Keratinocyte (primary cell): ENCODE results near the gene TMEM220. TPM values are rescaled to one million over a fixed set of nuclear protein-coding genes. Genes with fewer than 3 reads are reported as not detected.

ENCODE experiments used
- DNase-seq: peaks from one replicate; pipeline ENCODE4 v3.0.0-alpha.2; 2011; ENCODE audit warnings: low read depth, missing footprints, low spot score
- FAIRE-seq: peaks from 2 replicates; lab custom pipeline; 2011; peaks lifted over from hg19 to GRCh38; lab: Jason Lieb, UNC
- H2AFZ ChIP-seq: 2 replicates; pipeline ENCODE4 v1.6.0; 2012; ENCODE audit warnings: low read length, control low read depth, inconsistent platforms; ENCODE audit not compliant: control insufficient read depth
- H3K27ac ChIP-seq: 2 replicates; pipeline ENCODE4 v1.5.1; 2011; ENCODE audit warnings: low read length; ENCODE audit not compliant: control insufficient read depth, insufficient read depth
- H3K27me3 ChIP-seq: 3 replicates; pipeline ENCODE4 v1.6.0; 2011; ENCODE audit warnings: low read length; ENCODE audit not compliant: control insufficient read depth, insufficient read depth; ENCODE audit errors: extremely low read depth
- H3K36me3 ChIP-seq, 2 experiments: 2 replicates in 1 of 2; 3 replicates in 1 of 2; pipeline ENCODE4 v1.5.1; 2011; ENCODE audit warnings: low read length in 2 of 2, mild to moderate bottlenecking in 1 of 2; ENCODE audit not compliant: control insufficient read depth in 2 of 2, insufficient read depth in 2 of 2; ENCODE audit errors: extremely low read depth in 1 of 2
- H3K4me1 ChIP-seq: 3 replicates; pipeline ENCODE4 v1.5.1; 2011; ENCODE audit warnings: low read length; ENCODE audit not compliant: control insufficient read depth, insufficient read depth; ENCODE audit errors: extremely low read depth
- H3K4me2 ChIP-seq: 3 replicates; pipeline ENCODE4 v1.6.0; 2011; ENCODE audit warnings: low read depth, low read length; ENCODE audit not compliant: control insufficient read depth, insufficient read depth; ENCODE audit errors: extremely low read depth
- H3K4me3 ChIP-seq, 3 experiments: fragments of 200-600 bp in 1 of 3; sonication (generic) in 1 of 3; 2 replicates in 2 of 3; 3 replicates in 1 of 3; pipeline ENCODE4 v1.5.1; 2011 to 2016; ENCODE audit warnings: low read length in 3 of 3, mild to moderate bottlenecking in 3 of 3, control low read depth in 2 of 3, inconsistent platforms in 1 of 3, low read depth in 1 of 3, mixed read lengths in 1 of 3, mixed run types in 1 of 3, moderate library complexity in 1 of 3; ENCODE audit not compliant: control insufficient read depth in 2 of 3, insufficient read depth in 2 of 3; ENCODE audit errors: extremely low read depth in 1 of 3
- H3K79me2 ChIP-seq: 2 replicates; pipeline ENCODE4 v1.6.0; 2012; ENCODE audit warnings: low read length; ENCODE audit not compliant: control insufficient read depth, insufficient read depth
- H3K9ac ChIP-seq: 3 replicates; pipeline ENCODE4 v1.6.0; 2011; ENCODE audit warnings: low read length; ENCODE audit not compliant: control insufficient read depth, insufficient read depth; ENCODE audit errors: extremely low read depth
- H3K9me1 ChIP-seq: 3 replicates; pipeline ENCODE4 v1.6.0; 2011; ENCODE audit warnings: low read length; ENCODE audit not compliant: control insufficient read depth, insufficient read depth; ENCODE audit errors: extremely low read depth
- H3K9me3 ChIP-seq: 2 replicates; pipeline ENCODE4 v1.5.1; 2012; ENCODE audit warnings: low read depth, low read length; ENCODE audit not compliant: control insufficient read depth
- H4K20me1 ChIP-seq: 3 replicates; pipeline ENCODE4 v1.6.0; 2011; ENCODE audit warnings: low read length; ENCODE audit not compliant: control insufficient read depth, insufficient read depth; ENCODE audit errors: extremely low read depth
- CTCF ChIP-seq, 3 experiments: IDR thresholded peaks in 1 of 3; conservative IDR thresholded peaks in 1 of 3; optimal IDR thresholded peaks in 1 of 3; 2 replicates in 2 of 3; 3 replicates in 1 of 3; pipeline versions ENCODE3 to v1.5.1; 2011; ENCODE audit warnings: low read length in 3 of 3, mild to moderate bottlenecking in 3 of 3, moderate library complexity in 2 of 3, control low read depth in 1 of 3, inconsistent platforms in 1 of 3; ENCODE audit not compliant: insufficient read depth in 2 of 3; ENCODE audit errors: extremely low read depth in 1 of 3
- EZH2 ChIP-seq: IDR thresholded peaks from one replicate; pipeline ENCODE4 v1.6.1; 2012; ENCODE audit warnings: inconsistent platforms, mild to moderate bottlenecking, low read length, moderate library complexity
- dilution Hi-C: fragments of 300-500 bp; cut with MboI; formaldehyde crosslinking; loops from one replicate; pipeline ENCODE4 v1.7.0; 2020; ENCODE audit warnings: low sequenced_read_pairs; ENCODE audit not compliant: extremely low pct_ligation_motif_present
- polyA plus RNA-seq, 5 experiments: library from polyadenylated mRNA; depleted of rRNA in 3 of 5; stranded (reverse) in 3 of 5; stranded (forward) in 1 of 5; unstranded in 1 of 5; fragments of >200 nt; gene quantifications; 1 replicate in 1 of 5; 2 replicates in 3 of 5; 3 replicates in 1 of 5; pipeline versions ENCODE4 v1.2.1 to v1.2.3, GENCODE V29; 2011 to 2012; ENCODE audit warnings: missing spikeins in 2 of 5, low read depth in 1 of 5, low replicate concordance in 1 of 5

Gene TMEM220
- polyA plus RNA-seq, 1 donor (not counting 4 experiments of a cell fraction or from before 2014, with no cell fraction given): 3.3 TPM

- H3K27ac ChIP-seq: no peak overlapping the region
- dilution Hi-C loops: no loop called here
- no peak overlapping the region for H3K4me3 ChIP-seq
- H3K79me2 ChIP-seq: peaks cover 17% of the 10 kb centered on the region
- H3K9me3 ChIP-seq: no peaks in the 10 kb centered on the region
- DNase-seq (no peak), FAIRE-seq (no peak)
- H3K9ac ChIP-seq: no peak overlapping the region
- no peaks in the 10 kb centered on the region for H3K27me3 ChIP-seq
- peaks cover 6% of the 10 kb centered on the region for H3K4me1 ChIP-seq
- no peak overlapping the region for H2AFZ ChIP-seq
- no peak for TF ChIP-seq CTCF (optimal IDR thresholded peaks at IDR 0.05 in 1 of 3, IDR thresholded peaks at IDR 0.05 in 1 of 3, conservative IDR thresholded peaks at IDR 0.05 in 1 of 3; ENCODE audit: extremely low read depth in 1 of 3, insufficient read depth in 2 of 3, low read length in 3 of 3)
- no peak for TF ChIP-seq EZH2
- no peaks in the 10 kb centered on the region for H4K20me1 ChIP-seq
- H3K4me2 ChIP-seq: no peak overlapping the region
- no peaks in the 10 kb centered on the region for H3K9me1 ChIP-seq
- peaks cover 13 to 15% of the 10 kb centered on the region in 2 experiments for H3K36me3 ChIP-seq
Observed at GRCh38 chr17:10705727-10706126, 24.1 kb downstream of the TMEM220 start.

GRCh38 chr17:10702574-10702973 is 27.2 kb downstream of the TMEM220 start:
- Histone ChIP-seq H3K9ac (no peak overlapping the region), H3K79me2 (peaks cover 33% of the 10 kb centered on the region), H3K27ac (no peak overlapping the region), H3K4me3 (no peak overlapping the region), H4K20me1 (no peaks in the 10 kb centered on the region), H2AFZ (no peak overlapping the region), H3K36me3 (peaks cover 5 to 7% of the 10 kb centered on the region in 2 experiments), H3K4me1 (peaks cover 8% of the 10 kb centered on the region), H3K9me3 (no peaks in the 10 kb centered on the region), H3K9me1 (no peaks in the 10 kb centered on the region), H3K27me3 (no peaks in the 10 kb centered on the region), H3K4me2 (no peak overlapping the region)
- DNase-seq (no peak), FAIRE-seq (no peak)
- dilution Hi-C loops: no loop called here
- TF ChIP-seq CTCF (optimal IDR thresholded peaks at IDR 0.05 in 1 of 3, IDR thresholded peaks at IDR 0.05 in 1 of 3, conservative IDR thresholded peaks at IDR 0.05 in 1 of 3; ENCODE audit: extremely low read depth in 1 of 3, insufficient read depth in 2 of 3, low read length in 3 of 3) (no peak), EZH2 (no peak)
